Aorta (tissue), 5 donors: ENCODE data around the gene AGFG1. TPM values are rescaled to one million over a fixed set of nuclear protein-coding genes. Genes with fewer than 3 reads are reported as not detected.

Experiments used
- ATAC-seq: fragments of 200-7000 bp; cut with Tn5 transposase; one replicate; pipeline ENCODE4 v1.9.1; 2022; ENCODE audit warnings: moderate library complexity; ENCODE audit not compliant: low FRiP score
- DNase-seq, 2 donors: peaks; one replicate each; pipeline ENCODE4 v3.0.0-alpha.2; 2020
- H3K27ac ChIP-seq, 2 donors: one replicate each; pipeline ENCODE4 v1.5.1; 2013; ENCODE audit warnings: low read length in 2 of 2, mild to moderate bottlenecking in 2 of 2, moderate library complexity in 2 of 2, control low read depth in 1 of 2, inconsistent platforms in 1 of 2, low read depth in 1 of 2
- H3K27me3 ChIP-seq, 2 donors: one replicate each; pipeline ENCODE4 v1.6.1; 2013; ENCODE audit warnings: control low read depth in 1 of 2, low read length in 1 of 2, mild to moderate bottlenecking in 1 of 2, moderate library complexity in 1 of 2; ENCODE audit not compliant: insufficient read depth in 2 of 2, control insufficient read depth in 1 of 2
- H3K36me3 ChIP-seq, 2 donors: one replicate each; pipeline ENCODE4 v1.6.1; 2013; ENCODE audit warnings: control low read depth in 1 of 2, low read length in 1 of 2, mild to moderate bottlenecking in 1 of 2; ENCODE audit not compliant: insufficient read depth in 2 of 2, control insufficient read depth in 1 of 2
- H3K4me1 ChIP-seq, 2 donors: one replicate each; pipeline ENCODE4 v1.6.1; 2013; ENCODE audit warnings: low read length in 2 of 2, control low read depth in 1 of 2, mild to moderate bottlenecking in 1 of 2, moderate library complexity in 1 of 2; ENCODE audit not compliant: insufficient read depth in 2 of 2, control insufficient read depth in 1 of 2
- H3K4me3 ChIP-seq, 2 donors: one replicate each; pipeline ENCODE4 v1.5.1; 2013; ENCODE audit warnings: low read length in 2 of 2, control low read depth in 1 of 2, mild to moderate bottlenecking in 1 of 2
- H3K9me3 ChIP-seq: one replicate; pipeline ENCODE4 v1.6.1; 2013; ENCODE audit warnings: mild to moderate bottlenecking, low read length; ENCODE audit not compliant: control insufficient read depth
- WGBS, 2 donors: extraction: QIAGEN DNeasy Blood & Tissue Kit; methylation state at CpG; one replicate each; pipeline ENCODE4 v1.1.7; 2013; 5-methylcytosine and 5-hydroxymethylcytosine counted together
- intact Hi-C, 2 donors: fragments of 100-400 bp; cut with DNase I; formaldehyde crosslinking; loops; one replicate each; pipeline versions ENCODE4 v1.14.2 to v1.15.0; 2022
- polyA plus RNA-seq, 2 donors: library from polyadenylated mRNA; stranded (reverse); fragments of 200-250 nt; gene quantifications; one replicate each; pipeline ENCODE4 v1.2.3, GENCODE V29; 2013
- total RNA-seq, 2 donors: library from RNA; stranded (reverse); fragmentation: NEBNext Ultra II Directional; extraction: Animal tissue kit (Norgen Biotek cat#: 25700); gene quantifications; one replicate each; pipeline ENCODE4 v1.2.1, GENCODE V29; 2021
- donor health status: healthy with polysubstance abuse.
- donor health status: Bipolar disorder and iron deficiency.
- donor health status: DM: no; HTN: no; CAD: no.
- donor health status: DM: no; HTN: no; CAD: no.
- donor health status: DM: yes; HTN: yes; CAD: no.

AGFG1 gene
- total and polyA plus RNA-seq, 4 donors = 27.0 to 82.9 (median 56.0) TPM

GRCh38 chr2:227565080-227565479, 93.1 kb downstream of the AGFG1 start:
- Histone ChIP-seq H3K4me3 (no peak overlapping the region), H3K36me3 (no peaks in the 10 kb centered on the region), H3K4me1 (no peaks in the 10 kb centered on the region), H3K27me3 (no peaks in the 10 kb centered on the region), H3K27ac (no peak overlapping the region), H3K9me3 (no peaks in the 10 kb centered on the region)
- no peak for DNase-seq
- 78 to 89% methylated on average over 1 of the region's 1 CpG for WGBS, 2 donors
- ATAC-seq = no peak
- intact Hi-C loops = no loop called here

- no peak for ATAC-seq
- intact Hi-C loops = no loop called here
- no peak for DNase-seq
- Histone ChIP-seq H3K4me1 (peaks cover 0 to 3% of the 10 kb centered on the region in 2 donors), H3K27ac (no peak overlapping the region), H3K27me3 (no peaks in the 10 kb centered on the region), H3K4me3 (no peak overlapping the region), H3K36me3 (no peaks in the 10 kb centered on the region), H3K9me3 (no peaks in the 10 kb centered on the region)
- WGBS, 2 donors = 63 to 80% methylated on average over 3 of the region's 3 CpGs
Measured at GRCh38 chr2:227566012-227566411, 94.1 kb downstream of the AGFG1 start.

- WGBS, 2 donors = 88 to 91% methylated on average over 2 of the region's 2 CpGs
- intact Hi-C loops = no loop called here
- Histone ChIP-seq H3K4me1 (peaks cover 0 to 3% of the 10 kb centered on the region in 2 donors), H3K9me3 (no peaks in the 10 kb centered on the region), H3K4me3 (no peak overlapping the region), H3K27me3 (no peaks in the 10 kb centered on the region), H3K36me3 (no peaks in the 10 kb centered on the region), H3K27ac (no peak overlapping the region)
- ATAC-seq (no peak), DNase-seq (no peak)
Measured at GRCh38 chr2:227568852-227569169, 96.9 kb downstream of the AGFG1 start.

- DNase-seq = no peak
- WGBS, 2 donors = 18 to 24% methylated on average over 1 of the region's 1 CpG
- intact Hi-C loops = no loop called here
Measured at GRCh38 chr2:227570615-227571014, 98.7 kb downstream of the AGFG1 start.

GRCh38 chr2:227576110-227576509, 104.2 kb downstream of the AGFG1 start:
- Histone ChIP-seq H3K27me3 (peaks cover 0 to 1% of the 10 kb centered on the region in 2 donors), H3K4me1 (no peaks in the 10 kb centered on the region), H3K4me3 (no peak overlapping the region), H3K9me3 (no peaks in the 10 kb centered on the region), H3K27ac (no peak overlapping the region), H3K36me3 (no peaks in the 10 kb centered on the region)
- DNase-seq (no peak), ATAC-seq (no peak)
- intact Hi-C loops = no loop called here

More at GRCh38 chr2:227570615-227571014, 98.7 kb downstream of the AGFG1 start:
- no peak overlapping the region for H3K4me3 ChIP-seq
- no peak overlapping the region for H3K27ac ChIP-seq
- ATAC-seq = no peak
- no peaks in the 10 kb centered on the region for H3K27me3 ChIP-seq
- no peaks in the 10 kb centered on the region for H3K36me3 ChIP-seq
- peaks cover 0 to 3% of the 10 kb centered on the region in 2 donors for H3K4me1 ChIP-seq
- no peaks in the 10 kb centered on the region for H3K9me3 ChIP-seq

GRCh38 chr2:227576812-227577211, 104.9 kb downstream of the AGFG1 start:
- no peak for ATAC-seq
- H3K27me3 ChIP-seq = peaks cover 0 to 1% of the 10 kb centered on the region in 2 donors
- no peak overlapping the region for H3K4me3 ChIP-seq
- no peaks in the 10 kb centered on the region for H3K36me3 ChIP-seq
- intact Hi-C loops = no loop called here
- no peak for DNase-seq
- no peaks in the 10 kb centered on the region for H3K9me3 ChIP-seq
- 77 to 88% methylated on average over 2 of the region's 2 CpGs for WGBS, 2 donors
- no peaks in the 10 kb centered on the region for H3K4me1 ChIP-seq
- no peak overlapping the region for H3K27ac ChIP-seq

- H3K9me3 ChIP-seq = peaks cover 2% of the 10 kb centered on the region
- no peaks in the 10 kb centered on the region for H3K4me1 ChIP-seq
- H3K36me3 ChIP-seq = no peaks in the 10 kb centered on the region
- ATAC-seq = no peak
- peaks cover 0 to 1% of the 10 kb centered on the region in 2 donors for H3K27me3 ChIP-seq
- H3K27ac ChIP-seq = no peak overlapping the region
- WGBS, 2 donors = 30 to 45% methylated on average over 2 of the region's 2 CpGs
- intact Hi-C loops = no loop called here
- H3K4me3 ChIP-seq = no peak overlapping the region
- DNase-seq = no peak
Measured at GRCh38 chr2:227577555-227577954, 105.6 kb downstream of the AGFG1 start.

GRCh38 chr2:227578642-227579041, 106.7 kb downstream of the AGFG1 start:
- intact Hi-C loops = no loop called here
- Histone ChIP-seq H3K27me3 (peaks cover 0 to 1% of the 10 kb centered on the region in 2 donors), H3K4me3 (no peak overlapping the region), H3K27ac (no peak overlapping the region), H3K4me1 (no peaks in the 10 kb centered on the region), H3K9me3 (peaks cover 6% of the 10 kb centered on the region), H3K36me3 (no peaks in the 10 kb centered on the region)
- no peak for DNase-seq
- no peak for ATAC-seq
- WGBS, 2 donors = 86 to 87% methylated on average over 2 of the region's 2 CpGs

- WGBS, 2 donors = 98 to 100% methylated on average over 1 of the region's 1 CpG
- ATAC-seq = no peak
- Histone ChIP-seq H3K4me3 (no peak overlapping the region), H3K9me3 (peaks cover 6% of the 10 kb centered on the region), H3K36me3 (no peaks in the 10 kb centered on the region), H3K4me1 (no peaks in the 10 kb centered on the region), H3K27ac (no peak overlapping the region), H3K27me3 (peaks cover 0 to 1% of the 10 kb centered on the region in 2 donors)
- DNase-seq = no peak
- intact Hi-C loops = no loop called here
Measured at GRCh38 chr2:227579791-227580190, 107.8 kb downstream of the AGFG1 start.
